ENCODE results near the gene GUF1. TPM values are rescaled to one million over a fixed set of nuclear protein-coding genes. Genes with fewer than 3 reads are reported as not detected.
"Not testable (repeated sequence)": the region's sequence is repeated elsewhere in the genome, so short reads cannot be mapped to it uniquely, and the experiment has no call there.

Gene GUF1
- total and polyA plus RNA-seq, 2 experiments from 2014 or later: 15.4 to 39.9 TPM

- TF ChIP-seq, protein P1, sequence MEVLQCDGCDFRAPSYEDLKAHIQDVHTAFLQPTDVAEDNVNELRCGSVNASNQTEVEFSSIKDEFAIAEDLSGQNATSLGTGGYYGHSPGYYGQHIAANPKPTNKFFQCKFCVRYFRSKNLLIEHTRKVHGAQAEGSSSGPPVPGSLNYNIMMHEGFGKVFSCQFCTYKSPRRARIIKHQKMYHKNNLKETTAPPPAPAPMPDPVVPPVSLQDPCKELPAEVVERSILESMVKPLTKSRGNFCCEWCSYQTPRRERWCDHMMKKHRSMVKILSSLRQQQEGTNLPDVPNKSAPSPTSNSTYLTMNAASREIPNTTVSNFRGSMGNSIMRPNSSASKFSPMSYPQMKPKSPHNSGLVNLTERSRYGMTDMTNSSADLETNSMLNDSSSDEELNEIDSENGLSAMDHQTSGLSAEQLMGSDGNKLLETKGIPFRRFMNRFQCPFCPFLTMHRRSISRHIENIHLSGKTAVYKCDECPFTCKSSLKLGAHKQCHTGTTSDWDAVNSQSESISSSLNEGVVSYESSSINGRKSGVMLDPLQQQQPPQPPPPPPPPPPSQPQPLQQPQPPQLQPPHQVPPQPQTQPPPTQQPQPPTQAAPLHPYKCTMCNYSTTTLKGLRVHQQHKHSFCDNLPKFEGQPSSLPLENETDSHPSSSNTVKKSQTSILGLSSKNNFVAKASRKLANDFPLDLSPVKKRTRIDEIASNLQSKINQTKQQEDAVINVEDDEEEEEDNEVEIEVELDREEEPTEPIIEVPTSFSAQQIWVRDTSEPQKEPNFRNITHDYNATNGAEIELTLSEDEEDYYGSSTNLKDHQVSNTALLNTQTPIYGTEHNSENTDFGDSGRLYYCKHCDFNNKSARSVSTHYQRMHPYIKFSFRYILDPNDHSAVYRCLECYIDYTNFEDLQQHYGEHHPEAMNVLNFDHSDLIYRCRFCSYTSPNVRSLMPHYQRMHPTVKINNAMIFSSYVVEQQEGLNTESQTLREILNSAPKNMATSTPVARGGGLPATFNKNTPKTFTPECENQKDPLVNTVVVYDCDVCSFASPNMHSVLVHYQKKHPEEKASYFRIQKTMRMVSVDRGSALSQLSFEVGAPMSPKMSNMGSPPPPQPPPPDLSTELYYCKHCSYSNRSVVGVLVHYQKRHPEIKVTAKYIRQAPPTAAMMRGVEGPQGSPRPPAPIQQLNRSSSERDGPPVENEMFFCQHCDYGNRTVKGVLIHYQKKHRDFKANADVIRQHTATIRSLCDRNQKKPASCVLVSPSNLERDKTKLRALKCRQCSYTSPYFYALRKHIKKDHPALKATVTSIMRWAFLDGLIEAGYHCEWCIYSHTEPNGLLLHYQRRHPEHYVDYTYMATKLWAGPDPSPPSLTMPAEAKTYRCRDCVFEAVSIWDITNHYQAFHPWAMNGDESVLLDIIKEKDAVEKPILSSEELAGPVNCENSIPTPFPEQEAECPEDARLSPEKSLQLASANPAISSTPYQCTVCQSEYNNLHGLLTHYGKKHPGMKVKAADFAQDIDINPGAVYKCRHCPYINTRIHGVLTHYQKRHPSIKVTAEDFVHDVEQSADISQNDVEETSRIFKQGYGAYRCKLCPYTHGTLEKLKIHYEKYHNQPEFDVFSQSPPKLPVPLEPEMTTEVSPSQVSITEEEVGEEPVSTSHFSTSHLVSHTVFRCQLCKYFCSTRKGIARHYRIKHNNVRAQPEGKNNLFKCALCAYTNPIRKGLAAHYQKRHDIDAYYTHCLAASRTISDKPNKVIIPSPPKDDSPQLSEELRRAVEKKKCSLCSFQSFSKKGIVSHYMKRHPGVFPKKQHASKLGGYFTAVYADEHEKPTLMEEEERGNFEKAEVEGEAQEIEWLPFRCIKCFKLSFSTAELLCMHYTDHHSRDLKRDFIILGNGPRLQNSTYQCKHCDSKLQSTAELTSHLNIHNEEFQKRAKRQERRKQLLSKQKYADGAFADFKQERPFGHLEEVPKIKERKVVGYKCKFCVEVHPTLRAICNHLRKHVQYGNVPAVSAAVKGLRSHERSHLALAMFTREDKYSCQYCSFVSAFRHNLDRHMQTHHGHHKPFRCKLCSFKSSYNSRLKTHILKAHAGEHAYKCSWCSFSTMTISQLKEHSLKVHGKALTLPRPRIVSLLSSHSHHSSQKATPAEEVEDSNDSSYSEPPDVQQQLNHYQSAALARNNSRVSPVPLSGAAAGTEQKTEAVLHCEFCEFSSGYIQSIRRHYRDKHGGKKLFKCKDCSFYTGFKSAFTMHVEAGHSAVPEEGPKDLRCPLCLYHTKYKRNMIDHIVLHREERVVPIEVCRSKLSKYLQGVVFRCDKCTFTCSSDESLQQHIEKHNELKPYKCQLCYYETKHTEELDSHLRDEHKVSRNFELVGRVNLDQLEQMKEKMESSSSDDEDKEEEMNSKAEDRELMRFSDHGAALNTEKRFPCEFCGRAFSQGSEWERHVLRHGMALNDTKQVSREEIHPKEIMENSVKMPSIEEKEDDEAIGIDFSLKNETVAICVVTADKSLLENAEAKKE (CRISPR knock-in tag; IDR thresholded peaks at IDR 0.05): no peak
- TF ChIP-seq EZH2phosphoT487 (IDR thresholded peaks at IDR 0.05; ENCODE audit: unreplicated experiment): no peak
Measured at GRCh38 chr4:44727471-44727870, 49.3 kb downstream of the GUF1 start (continued).

GRCh38 chr4:44728694-44729093, 50.5 kb downstream of the GUF1 start:
- not testable (repeated sequence) for DNase-seq (ENCODE audit: low spot score); H3K4me3 ChIP-seq; H3K9me3 Mint-ChIP-seq; H3F3A ChIP-seq (replicated peaks; ENCODE audit: low read depth); H3K4me2 ChIP-seq; H3K4me1 ChIP-seq (ENCODE audit: insufficient read depth); H3K9me2 ChIP-seq (ENCODE audit: insufficient read depth); ATAC-seq; H3K4me3 Mint-ChIP-seq; H2AFZ ChIP-seq; H3K36me3 Mint-ChIP-seq (ENCODE audit: low read depth); H3K27me3 Mint-ChIP-seq (ENCODE audit: insufficient read depth, low read depth, poor library complexity); H3K27ac ChIP-seq (ENCODE audit: low read depth); H4K20me1 ChIP-seq (replicated peaks; ENCODE audit: insufficient read depth); H3K27ac Mint-ChIP-seq; H3K36me3 ChIP-seq (ENCODE audit: insufficient read depth)
- peaks cover 19% of the 10 kb centered on the region for H3K27me3 ChIP-seq (ENCODE audit: insufficient read depth)
- peaks cover 15% of the 10 kb centered on the region; the same call in 2 of the 3 replicates for H3K4me1 Mint-ChIP-seq
- H3K79me2 ChIP-seq (replicated peaks; ENCODE audit: insufficient read depth): peaks cover 17% of the 10 kb centered on the region

GRCh38 chr4:44736900-44737299, 58.7 kb downstream of the GUF1 start:
- no peaks in the 10 kb centered on the region for H3K79me2 ChIP-seq (replicated peaks; ENCODE audit: insufficient read depth)
- no peak overlapping the region for H3K4me2 ChIP-seq
- DNase-seq (ENCODE audit: low spot score) (no peak), ATAC-seq (no peak)
- no peak overlapping the region for H3K27ac Mint-ChIP-seq
- no peaks in the 10 kb centered on the region for H3K36me3 Mint-ChIP-seq (ENCODE audit: low read depth)
- no peak overlapping the region for H3K27ac ChIP-seq (ENCODE audit: low read depth)
- H3K4me1 ChIP-seq (ENCODE audit: insufficient read depth): no peaks in the 10 kb centered on the region
- H3K9me3 Mint-ChIP-seq: peaks cover 2% of the 10 kb centered on the region; the same call in 2 of the 3 replicates
- H4K20me1 ChIP-seq (replicated peaks; ENCODE audit: insufficient read depth): no peaks in the 10 kb centered on the region
- no peaks in the 10 kb centered on the region for H3K4me1 Mint-ChIP-seq
- no peaks in the 10 kb centered on the region for H3K27me3 ChIP-seq (ENCODE audit: insufficient read depth)
- H3K9me2 ChIP-seq (ENCODE audit: insufficient read depth): no peaks in the 10 kb centered on the region
- H3K4me3 ChIP-seq: no peak overlapping the region
- no peak overlapping the region for H3K4me3 Mint-ChIP-seq
- no peaks in the 10 kb centered on the region for H3F3A ChIP-seq (replicated peaks; ENCODE audit: low read depth)
- no peaks in the 10 kb centered on the region for H3K36me3 ChIP-seq (ENCODE audit: insufficient read depth)
- no peak overlapping the region for H2AFZ ChIP-seq
- no peaks in the 10 kb centered on the region for H3K27me3 Mint-ChIP-seq (ENCODE audit: insufficient read depth, low read depth, poor library complexity)
- no peak for TF ChIP-seq STAT1 (IDR thresholded peaks at IDR 0.05; ENCODE audit: unreplicated experiment)
- no peak for TF ChIP-seq POLR2AphosphoS5 (IDR thresholded peaks at IDR 0.05; ENCODE audit: low read depth)
- TF ChIP-seq ZNF114 (CRISPR knock-in tag; IDR thresholded peaks at IDR 0.05): no peak
- no peak for TF ChIP-seq ZNF331 (CRISPR knock-in tag; IDR thresholded peaks at IDR 0.05; ENCODE audit: low read depth)
- no peak for TF ChIP-seq CREB1 (CRISPR knock-in tag; IDR thresholded peaks at IDR 0.05; ENCODE audit: low read depth)
